Kidney epithelial cell (primary cell): ENCODE measurements around the gene DHPS. TPM values are rescaled to one million over a fixed set of nuclear protein-coding genes. Genes with fewer than 3 reads are reported as not detected.

ENCODE experiments used
- DNase-seq: peaks from one replicate; pipeline ENCODE4 v3.0.0-alpha.2; 2010; ENCODE audit warnings: low read depth
- H3K27me3 ChIP-seq: 2 replicates; pipeline ENCODE4 v1.6.0; 2011; ENCODE audit warnings: low read length; ENCODE audit not compliant: control insufficient read depth, insufficient read depth
- H3K36me3 ChIP-seq: 2 replicates; pipeline ENCODE4 v1.5.1; 2011; ENCODE audit warnings: low read length; ENCODE audit not compliant: control insufficient read depth, insufficient read depth
- H3K4me3 ChIP-seq: 2 replicates; pipeline ENCODE4 v1.5.1; 2011; ENCODE audit warnings: low read depth, mild to moderate bottlenecking, control low read depth, low read length
- CTCF ChIP-seq: IDR thresholded peaks from 2 replicates; pipeline ENCODE4 v1.5.1; 2011; ENCODE audit warnings: mild to moderate bottlenecking, moderate library complexity, low read length, control low read depth, inconsistent platforms; ENCODE audit not compliant: insufficient read depth, poor library complexity, severe bottlenecking
- total RNA-seq: library from RNA; depleted of rRNA; stranded (reverse); fragments of >200 nt; gene quantifications from 2 replicates; pipeline ENCODE4 v1.2.3, GENCODE V29; 2015

The DHPS gene
- total RNA-seq, 1 donor from 2014 or later = 127 TPM

GRCh38 chr19:12660980-12661379 lies 20.7 kb downstream of the DHPS start:
- H3K4me3 ChIP-seq = no peak overlapping the region
- TF ChIP-seq CTCF = no peak

GRCh38 chr19:12657966-12658365 lies 23.7 kb downstream of the DHPS start:
- H3K4me3 ChIP-seq = no peak overlapping the region
- TF ChIP-seq CTCF = no peak
- H3K27me3 ChIP-seq = no peaks in the 10 kb centered on the region
- H3K36me3 ChIP-seq = no peaks in the 10 kb centered on the region
- DNase-seq = no peak

More at GRCh38 chr19:12660980-12661379, 20.7 kb downstream of the DHPS start:
- peaks cover 2% of the 10 kb centered on the region for H3K36me3 ChIP-seq
- no peaks in the 10 kb centered on the region for H3K27me3 ChIP-seq
- no peak for DNase-seq

GRCh38 chr19:12656899-12657571 lies 24.6 kb downstream of the DHPS start:
- Histone ChIP-seq H3K4me3 (no peak overlapping the region), H3K36me3 (no peaks in the 10 kb centered on the region), H3K27me3 (no peaks in the 10 kb centered on the region)
- no peak for TF ChIP-seq CTCF
- no peak for DNase-seq

GRCh38 chr19:12655546-12655945 lies 26.1 kb downstream of the DHPS start:
- TF ChIP-seq CTCF = no peak
- Histone ChIP-seq H3K4me3 (no peak overlapping the region), H3K36me3 (no peaks in the 10 kb centered on the region), H3K27me3 (no peaks in the 10 kb centered on the region)
- no peak for DNase-seq

GRCh38 chr19:12652219-12652618 lies 29.5 kb downstream of the DHPS start:
- Histone ChIP-seq H3K36me3 (no peaks in the 10 kb centered on the region), H3K4me3 (no peak overlapping the region), H3K27me3 (no peaks in the 10 kb centered on the region)
- no peak for DNase-seq
- no peak for TF ChIP-seq CTCF

- H3K27me3 ChIP-seq = no peaks in the 10 kb centered on the region
- no peak overlapping the region for H3K4me3 ChIP-seq
- no peak for DNase-seq
- no peak for TF ChIP-seq CTCF
- H3K36me3 ChIP-seq = no peaks in the 10 kb centered on the region
Observed at GRCh38 chr19:12649941-12650340, 31.7 kb downstream of the DHPS start.
